Globus pallidus (tissue), 1 donor: ENCODE results near the gene PRMT7.

Experiments
- DNase-seq: peaks from one replicate; pipeline ENCODE4 v3.0.0-alpha.2; 2015; ENCODE audit warnings: low spot score

Gene PRMT7, protein sequence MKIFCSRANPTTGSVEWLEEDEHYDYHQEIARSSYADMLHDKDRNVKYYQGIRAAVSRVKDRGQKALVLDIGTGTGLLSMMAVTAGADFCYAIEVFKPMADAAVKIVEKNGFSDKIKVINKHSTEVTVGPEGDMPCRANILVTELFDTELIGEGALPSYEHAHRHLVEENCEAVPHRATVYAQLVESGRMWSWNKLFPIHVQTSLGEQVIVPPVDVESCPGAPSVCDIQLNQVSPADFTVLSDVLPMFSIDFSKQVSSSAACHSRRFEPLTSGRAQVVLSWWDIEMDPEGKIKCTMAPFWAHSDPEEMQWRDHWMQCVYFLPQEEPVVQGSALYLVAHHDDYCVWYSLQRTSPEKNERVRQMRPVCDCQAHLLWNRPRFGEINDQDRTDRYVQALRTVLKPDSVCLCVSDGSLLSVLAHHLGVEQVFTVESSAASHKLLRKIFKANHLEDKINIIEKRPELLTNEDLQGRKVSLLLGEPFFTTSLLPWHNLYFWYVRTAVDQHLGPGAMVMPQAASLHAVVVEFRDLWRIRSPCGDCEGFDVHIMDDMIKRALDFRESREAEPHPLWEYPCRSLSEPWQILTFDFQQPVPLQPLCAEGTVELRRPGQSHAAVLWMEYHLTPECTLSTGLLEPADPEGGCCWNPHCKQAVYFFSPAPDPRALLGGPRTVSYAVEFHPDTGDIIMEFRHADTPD

GRCh38 chr16:68310774-68311511 lies at the start of gene PRMT7, which contains the start of gene SLC7A6OS:
Gene PRMT7, plus strand, starts transcription at chr16:68311019. Its CDS starts 4,961 bp downstream, at chr16:68315980.
Gene SLC7A6OS, minus strand, starts transcription at chr16:68310946. Its CDS starts 20 bp downstream, at chr16:68310926.
- DNase-seq = peak; percentile 91

DNA sequence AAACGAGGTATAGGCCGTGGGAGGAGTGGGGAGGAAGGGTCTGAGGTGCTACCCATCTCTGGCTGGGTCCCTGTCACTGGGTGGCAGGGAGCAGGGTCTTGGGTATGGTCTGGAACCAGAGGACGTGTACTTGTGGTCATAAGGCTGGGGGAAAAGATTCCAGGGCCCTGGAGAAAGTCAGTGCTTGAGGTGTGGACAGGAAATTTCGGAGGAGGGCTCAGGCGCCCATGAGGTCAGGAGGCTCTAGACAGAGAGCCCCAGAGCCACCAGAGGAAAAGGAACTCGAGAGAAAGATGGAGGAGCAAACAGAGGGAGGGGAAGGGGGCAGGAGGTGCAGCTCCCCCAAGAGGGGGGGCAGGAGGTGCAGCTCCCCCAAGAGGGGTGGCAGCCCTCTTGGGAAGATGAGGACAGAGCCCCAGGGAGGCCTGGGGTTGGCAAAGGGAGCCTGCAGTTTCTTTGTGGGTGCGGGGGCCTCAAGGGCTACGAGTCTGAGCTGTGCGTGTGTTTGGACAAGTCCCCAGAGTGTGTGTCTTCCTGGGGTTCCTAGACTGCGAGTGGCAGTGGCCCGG lies 47.2 kb upstream of the PRMT7 start:
- DNase-seq = no peak

DNA sequence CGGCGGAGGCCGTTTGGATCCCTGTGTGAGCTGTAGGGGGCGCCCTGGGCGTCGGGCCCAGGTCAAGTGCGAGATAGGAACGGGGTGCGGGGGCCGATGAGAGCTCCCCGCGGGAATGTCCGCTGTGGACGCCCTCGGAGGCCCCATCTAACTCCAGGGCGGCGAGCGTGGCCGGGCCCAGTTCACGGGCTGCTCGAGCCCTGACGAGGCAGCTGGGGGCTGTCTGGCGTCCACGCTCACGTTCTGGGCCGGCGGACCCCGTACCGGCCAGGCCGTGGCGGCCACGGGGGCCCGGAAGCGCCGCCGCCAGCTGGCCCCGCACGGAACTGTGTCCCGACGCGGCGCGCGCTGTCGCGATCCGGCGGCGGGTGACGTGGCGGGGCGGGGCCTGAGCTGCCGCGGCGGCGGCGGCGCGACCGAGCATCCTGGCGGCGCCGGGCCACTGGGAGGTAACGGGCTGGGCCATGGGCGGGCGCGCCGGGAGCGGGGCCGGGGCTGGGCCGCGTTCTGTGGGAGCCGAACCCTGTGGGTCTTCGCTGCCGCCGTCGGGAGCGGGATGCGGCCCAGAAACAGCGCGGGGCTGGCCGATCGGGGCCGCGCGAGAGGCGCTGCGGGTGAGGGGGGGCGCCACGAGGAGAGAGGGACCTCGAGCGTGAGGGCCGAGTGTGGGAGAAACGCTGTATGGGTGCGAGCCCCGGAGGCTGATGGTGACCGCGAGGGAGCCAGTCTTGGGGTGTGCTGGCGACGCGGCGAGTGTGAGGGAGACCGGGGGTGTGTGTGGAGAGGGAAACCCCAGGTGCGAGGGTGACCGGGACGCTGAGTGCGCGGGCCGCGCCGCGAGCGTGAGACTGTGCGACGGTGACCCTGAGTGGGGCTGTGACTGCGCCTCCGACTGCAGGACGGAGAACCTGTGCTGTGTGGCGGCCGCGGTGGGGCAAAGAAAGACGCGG lies 46.4 kb upstream of the PRMT7 start, which contains the start of gene SLC7A6:
TSS of gene SLC7A6 (plus strand) at position 399 of the 950 bp plus-strand sequence. CDS start 10,201 bp downstream, outside the sequence.
- peak; percentile 60 for DNase-seq

GRCh38 chr16:68265078-68265920 lies 45.5 kb upstream of the PRMT7 start:
- no peak for DNase-seq

DNA sequence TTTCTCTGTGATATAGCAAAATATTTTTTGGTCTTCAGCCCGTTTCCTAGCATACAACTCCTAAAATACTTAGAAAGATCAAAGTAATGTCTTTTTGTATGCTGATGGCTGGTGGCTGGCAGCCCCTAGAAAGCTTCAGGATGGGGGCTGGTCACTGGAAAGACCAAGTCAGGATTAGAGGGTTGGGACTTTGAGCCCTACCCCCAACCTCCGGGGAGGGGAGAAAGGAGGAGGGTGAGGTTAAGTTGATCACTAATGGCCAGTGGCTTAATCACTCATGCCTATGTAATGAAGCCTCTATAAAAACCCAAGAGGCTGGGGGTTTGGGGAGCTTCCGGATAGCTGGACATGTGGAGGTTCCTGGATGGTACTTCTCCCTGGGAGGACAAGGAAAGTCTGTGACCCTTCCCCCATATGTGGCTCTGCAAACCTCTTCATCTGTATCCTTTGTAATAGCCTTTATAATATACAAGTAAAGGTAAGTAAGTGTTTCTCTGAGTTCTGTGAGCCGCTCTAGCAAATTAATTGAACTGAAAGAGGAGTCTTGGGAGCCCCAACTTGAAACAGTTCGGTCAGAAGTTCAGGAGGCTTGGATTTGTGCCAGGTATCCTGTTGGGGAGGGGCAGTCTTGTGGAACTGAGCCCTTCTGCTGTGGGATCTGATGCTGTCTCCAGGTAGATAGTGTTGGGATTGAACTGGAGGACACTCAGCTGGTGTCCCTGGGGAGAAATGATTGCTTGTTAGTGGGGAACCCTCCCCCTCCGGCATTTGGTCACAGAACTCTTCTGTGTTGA lies 43.0 kb upstream of the PRMT7 start:
- no peak for DNase-seq

DNA sequence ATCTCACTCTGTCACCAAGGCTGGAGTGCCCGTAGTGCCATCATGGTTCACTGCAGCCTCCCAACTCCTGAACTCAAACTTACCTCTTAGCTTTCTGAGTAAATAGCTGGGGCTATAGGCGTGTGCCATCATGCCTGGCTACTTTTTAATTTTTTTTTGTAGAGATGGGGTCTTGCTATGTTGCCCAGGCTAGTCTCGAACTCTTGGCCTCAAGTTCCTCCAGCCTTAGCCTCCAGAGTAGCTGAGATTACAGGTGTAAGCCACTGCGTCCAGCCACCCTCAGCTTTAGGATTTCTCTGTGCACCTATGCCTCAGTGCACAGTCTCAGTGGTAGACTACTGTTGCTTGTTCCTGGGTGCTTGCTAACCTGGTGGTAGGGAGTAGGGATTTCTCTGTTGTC lies 41.0 kb upstream of the PRMT7 start:
- no peak for DNase-seq

DNA sequence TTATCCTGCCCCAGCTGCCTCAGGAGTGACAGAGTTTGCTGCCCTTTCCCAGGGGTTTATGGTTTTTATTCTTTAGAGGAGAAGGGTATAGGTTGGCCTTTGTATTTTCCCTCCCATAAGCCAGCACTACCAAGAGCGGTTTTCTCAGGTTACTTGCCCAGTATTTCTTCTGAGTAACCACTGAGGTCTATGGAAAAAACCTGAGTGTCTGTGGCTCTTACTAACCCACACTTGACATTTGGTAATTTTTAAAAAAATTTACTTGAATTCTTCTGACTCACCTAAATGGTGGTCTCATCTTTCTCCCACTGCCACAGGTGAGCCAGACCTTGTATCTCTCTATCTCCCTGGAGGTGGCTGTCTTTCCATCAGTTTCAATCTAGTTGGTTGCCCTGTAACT lies 40.5 kb upstream of the PRMT7 start:
- no peak for DNase-seq

GRCh38 chr16:68272507-68273209 lies 38.2 kb upstream of the PRMT7 start:
- DNase-seq = no peak

DNA sequence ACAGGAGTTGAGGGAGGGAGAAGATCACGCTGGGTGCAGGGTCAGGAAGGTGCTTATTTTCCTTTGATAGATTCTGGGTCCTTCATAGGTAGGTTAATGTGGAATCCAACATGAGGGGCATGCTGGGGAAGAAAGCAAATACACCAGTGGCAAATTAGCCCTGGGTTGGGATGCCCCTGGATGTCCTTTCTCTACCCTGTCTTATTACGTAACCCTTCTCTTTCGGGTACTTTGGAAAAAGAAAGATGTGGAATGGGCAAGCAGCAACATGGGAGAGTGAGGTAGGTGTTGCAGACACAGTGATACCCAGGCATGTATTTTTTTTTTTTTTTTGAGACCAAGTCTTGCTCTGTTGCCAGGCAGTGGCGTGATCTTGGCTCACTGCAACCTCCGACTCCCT lies 37.4 kb upstream of the PRMT7 start:
- DNase-seq = no peak

DNA sequence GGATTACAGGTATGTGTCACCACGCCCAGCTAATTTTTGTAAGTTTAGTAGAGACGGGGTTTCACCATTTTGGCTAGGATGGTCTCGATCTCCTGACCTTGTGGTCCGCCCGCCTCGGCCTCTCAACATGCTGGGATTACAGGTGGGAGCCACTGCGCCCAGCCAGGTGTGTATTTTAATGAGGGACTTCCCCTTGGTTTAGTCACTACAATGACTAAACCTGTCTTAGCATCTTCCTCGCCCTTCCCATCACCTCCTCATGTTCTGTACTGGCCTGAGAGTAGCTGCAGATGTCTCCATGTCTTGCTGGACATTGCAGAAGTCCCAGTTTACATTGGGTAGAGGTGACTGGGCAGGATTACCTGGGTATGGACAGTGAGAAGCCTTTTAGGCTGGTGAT lies 36.9 kb upstream of the PRMT7 start:
- no peak for DNase-seq

DNA sequence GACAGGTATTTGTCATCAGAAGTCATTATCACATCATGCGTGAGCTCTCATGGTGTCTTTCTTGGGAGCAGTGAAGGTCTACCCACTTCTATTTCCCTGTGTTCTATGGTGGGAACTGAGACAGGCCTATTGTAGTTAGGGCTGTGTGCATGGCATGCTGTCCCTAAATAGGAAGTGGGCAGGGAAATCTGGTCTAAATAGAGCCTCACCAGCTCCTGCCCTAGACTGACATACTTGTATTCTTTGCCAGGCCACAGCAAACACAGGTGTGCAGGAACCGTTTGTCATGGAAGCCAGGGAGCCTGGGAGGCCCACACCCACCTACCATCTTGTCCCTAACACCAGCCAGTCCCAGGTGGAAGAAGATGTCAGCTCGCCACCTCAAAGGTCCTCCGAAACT lies 36.4 kb upstream of the PRMT7 start:
- no peak for DNase-seq

GRCh38 chr16:68275611-68276191 lies 35.1 kb upstream of the PRMT7 start:
- DNase-seq = no peak

GRCh38 chr16:68276223-68276622 lies 34.6 kb upstream of the PRMT7 start:
- DNase-seq = no peak

GRCh38 chr16:68279726-68280558 lies 30.9 kb upstream of the PRMT7 start:
- no peak for DNase-seq

- DNase-seq = no peak
These were observed 29.3 kb upstream of the PRMT7 start for GRCh38 chr16:68281368-68282063.

DNA sequence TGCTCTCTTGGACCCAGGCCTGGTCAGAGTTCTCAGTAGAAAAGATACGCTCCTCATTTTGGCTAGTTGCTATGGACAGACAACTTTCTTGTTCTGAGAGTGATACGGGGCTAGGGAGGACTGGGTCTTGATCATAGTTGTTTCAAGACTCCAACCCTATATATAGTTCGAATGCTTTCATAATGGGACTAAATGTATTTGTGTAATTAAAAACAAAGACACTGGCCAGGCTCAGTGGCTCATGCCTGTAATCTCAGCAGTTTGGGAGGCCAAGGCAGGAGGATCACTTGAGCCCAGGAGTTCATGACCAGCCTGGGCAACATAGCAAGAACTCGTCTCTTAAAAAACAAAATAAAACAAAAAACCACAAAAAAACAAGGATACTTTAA lies 28.8 kb upstream of the PRMT7 start:
- no peak for DNase-seq

DNA sequence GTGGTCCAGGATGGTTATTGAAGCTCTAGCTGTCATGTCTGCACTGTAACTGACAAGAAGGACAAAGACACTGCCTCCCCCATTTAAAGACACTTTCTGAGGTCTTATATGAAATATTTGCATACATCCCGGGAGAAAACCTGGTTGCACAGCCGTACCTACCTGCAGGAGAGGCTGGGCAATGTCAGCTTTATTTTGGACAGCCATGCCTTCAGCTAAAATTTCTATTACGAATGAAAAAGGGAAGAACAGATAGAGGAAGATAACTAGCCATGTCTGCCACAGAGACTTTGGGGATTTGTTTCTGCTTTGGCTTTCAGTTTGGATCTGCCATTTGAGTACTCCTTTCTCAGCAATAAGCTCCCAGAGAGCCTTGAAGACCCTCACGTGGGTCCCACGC lies 27.5 kb upstream of the PRMT7 start:
- no peak for DNase-seq
